Stimulated activated CD8-positive, alpha-beta memory T cell treated with anti-CD3 and anti-CD28 coated beads, Interleukin-7, amount 100 ng/mL, for 4 hours (primary cell): Measurements from ENCODE around the gene ICOSLG.
"Not testable (repeated sequence)": the region's sequence is repeated elsewhere in the genome, so short reads cannot be mapped to it uniquely, and the experiment has no call there.

Source experiments
- DNase-seq, 2 donors: peaks; one replicate each; pipeline ENCODE4 v3.0.0-alpha.2; 2020; ENCODE audit warnings: low read depth in 2 of 2

Gene ICOSLG

DNA sequence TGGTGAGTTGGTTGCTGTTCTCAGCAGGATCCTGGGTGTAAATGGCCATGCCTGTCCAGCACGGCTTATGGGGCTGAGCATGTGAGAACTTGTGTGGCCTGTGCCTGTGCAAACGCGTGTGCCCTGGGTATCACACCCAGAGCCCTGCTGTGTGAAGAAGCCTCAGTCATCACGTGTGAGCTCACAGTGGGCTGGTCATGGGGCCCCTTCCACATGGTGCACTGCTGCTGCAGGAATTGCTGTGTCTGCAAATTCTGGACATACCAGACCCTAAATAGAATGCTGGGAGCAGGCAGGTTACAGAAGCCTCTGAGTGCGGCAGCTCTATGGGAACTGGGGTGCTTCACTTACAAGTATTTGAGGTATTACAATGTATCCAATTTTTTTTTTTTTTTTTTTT is 17.4 kb downstream of the ICOSLG start:
- not testable (repeated sequence) for DNase-seq

DNA sequence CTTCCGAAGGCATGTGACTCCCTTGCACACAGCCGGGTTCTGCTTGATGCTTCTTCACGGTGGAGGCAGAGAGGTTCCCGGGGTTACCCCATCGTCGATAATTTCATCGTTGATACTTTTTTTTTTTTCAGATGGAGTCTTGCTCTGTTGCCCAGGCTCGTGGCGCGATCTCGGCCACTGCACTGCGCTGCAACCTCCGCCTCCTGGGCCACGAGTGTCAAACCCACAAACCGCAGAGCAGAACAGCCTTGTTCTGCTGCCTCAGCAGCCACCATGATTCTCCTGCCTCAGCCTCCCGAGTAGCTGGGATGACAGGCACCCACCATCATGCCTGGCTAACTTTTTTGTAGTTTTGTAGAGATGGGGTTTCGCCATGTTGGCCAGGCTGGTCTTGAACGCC is 20.1 kb downstream of the ICOSLG start:
- DNase-seq, result not testable (repeated sequence)

DNA sequence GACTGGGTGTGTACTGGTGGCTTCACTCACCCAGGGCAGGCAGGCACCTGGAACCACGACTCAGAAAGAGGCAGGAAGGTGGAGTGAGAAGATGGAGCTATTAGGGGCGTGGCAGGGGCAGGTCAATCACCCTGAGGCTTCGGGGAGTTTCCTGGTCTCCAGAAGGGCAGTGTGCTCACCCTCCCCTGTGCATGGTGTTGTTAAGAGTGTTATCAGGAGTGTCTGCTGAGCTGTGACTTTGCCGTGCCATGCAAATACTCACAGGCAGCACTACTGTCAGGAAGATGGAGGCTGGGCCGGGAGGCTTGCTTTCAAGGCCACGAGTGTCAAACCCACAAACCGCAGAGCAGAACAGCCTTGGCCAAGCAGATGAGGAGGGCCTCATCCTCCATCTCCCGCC is 22.3 kb downstream of the ICOSLG start:
- DNase-seq, result not testable (repeated sequence)

DNA sequence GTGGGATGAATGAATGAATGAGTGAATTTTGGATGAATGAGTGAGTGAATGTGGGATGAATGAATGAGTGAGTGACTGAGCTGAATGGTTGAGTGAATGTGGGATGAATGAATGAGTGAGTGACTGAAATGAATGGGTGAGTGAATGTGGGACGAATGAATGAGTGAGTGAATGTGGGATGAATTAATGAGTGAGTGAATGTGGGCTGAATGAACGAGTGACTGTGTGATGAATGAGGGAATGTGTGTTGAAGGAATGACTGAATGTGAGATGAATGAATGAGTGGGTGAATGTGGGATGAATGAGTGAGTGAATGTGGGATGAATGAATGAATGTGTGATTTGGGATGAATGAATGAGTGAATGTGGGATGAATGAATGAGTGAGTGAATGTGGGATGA is 28.8 kb downstream of the ICOSLG start:
- not testable (repeated sequence) for DNase-seq

DNA sequence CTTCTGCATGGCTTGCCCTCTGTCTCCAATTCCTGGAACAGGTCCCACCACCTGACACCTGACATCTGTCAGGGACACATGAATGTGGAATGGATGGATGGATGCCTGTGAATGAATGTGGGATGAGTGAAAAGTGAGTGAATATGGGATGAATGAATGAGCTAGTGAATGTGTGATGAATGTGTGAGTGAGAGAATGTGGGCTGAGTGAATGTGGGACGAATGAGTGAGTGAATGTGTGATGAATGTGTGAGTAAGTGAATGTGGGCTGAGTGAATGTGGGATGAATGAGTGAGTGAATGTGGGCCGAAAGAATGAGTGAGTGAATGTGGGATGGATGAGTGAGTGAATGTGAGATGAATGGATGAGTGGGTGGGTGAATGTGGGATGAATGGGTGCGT is 29.2 kb downstream of the ICOSLG start:
- DNase-seq, result not testable (repeated sequence)

DNA sequence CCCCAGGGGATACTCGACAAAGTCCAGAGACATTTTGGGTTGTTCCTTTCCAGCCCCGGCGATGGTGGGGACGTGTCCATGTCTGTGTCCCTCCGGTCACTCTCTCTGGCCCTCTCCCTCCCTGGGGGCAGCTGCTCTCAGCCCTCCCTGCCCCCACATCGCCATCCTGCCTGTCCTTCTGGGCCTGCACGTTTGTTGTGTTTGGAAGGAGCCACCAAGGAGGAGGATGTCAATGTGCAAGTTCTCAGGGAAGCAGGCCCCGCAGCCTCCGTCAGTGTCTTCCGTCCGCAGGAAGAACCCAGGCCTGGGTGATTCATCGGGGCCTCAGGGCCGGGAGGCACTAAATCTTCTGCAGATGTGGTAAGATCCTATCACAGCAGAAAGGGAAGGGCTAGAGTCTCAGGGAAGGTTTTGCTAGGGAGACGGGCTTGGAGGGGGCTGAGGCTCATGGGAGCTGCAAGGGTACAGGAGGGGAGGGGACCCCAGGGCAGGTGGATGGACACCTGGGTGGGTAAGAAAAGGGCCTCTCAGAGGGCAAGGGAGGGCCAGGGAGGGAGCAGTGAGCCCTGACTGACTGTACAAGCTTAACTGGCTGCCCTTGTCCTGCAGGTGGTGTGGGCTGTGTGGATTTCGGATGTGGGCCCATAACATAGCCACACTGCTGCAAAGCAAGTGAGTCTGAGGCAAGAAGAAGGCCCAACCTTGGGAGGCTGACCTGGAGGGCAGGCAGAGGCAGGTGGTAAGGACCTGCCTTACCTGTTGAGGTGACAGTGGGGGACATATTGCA is 32.7 kb downstream of the ICOSLG start:
- not testable (repeated sequence) for DNase-seq

DNA sequence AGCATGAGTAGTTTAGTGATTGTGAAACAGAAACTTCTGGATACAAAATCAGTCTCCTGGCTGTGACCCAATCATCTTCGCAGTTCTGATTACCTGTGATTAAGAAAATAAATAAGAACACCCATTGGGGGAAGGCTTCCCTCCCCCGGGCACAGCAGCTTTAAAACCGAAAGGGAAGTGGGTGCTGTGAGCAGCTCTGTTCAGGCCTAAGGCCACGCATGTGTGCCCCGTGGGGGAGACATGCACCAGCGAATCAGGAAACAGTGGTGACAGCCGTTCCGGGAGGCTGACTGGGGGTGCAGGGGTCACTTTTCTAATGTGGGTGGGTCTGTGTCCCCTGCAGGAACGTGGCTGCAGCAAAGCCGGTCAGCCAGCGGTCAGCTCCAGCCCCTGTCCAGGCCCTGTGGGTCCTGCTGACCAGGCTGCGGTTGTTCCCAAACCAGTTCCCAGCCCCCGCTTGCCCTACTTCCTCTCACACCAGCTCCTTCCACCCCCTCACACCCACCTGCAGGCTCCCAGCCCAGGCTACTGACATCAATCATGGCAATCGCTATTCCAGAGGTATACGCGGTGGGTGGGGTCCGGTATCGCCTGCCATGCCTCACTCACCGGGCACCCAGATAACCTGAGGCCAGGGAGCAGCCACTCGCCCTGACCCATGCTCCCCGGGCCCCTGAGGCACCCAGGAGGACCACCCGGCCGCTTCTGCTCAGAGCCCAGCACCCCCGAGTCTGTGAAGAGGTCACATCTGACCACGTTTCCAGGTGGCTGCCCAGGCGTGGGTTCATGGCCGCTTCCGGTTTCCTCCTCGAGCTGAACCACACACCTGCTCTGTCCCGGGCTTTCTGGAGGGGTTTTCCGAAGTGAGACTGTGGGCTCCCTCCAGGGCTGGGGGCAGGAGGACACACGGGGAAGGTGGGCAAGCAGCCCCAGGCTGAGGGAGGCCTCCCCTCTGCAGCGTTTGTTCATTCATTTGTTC is 33.8 kb downstream of the ICOSLG start:
- DNase-seq, result not testable (repeated sequence)

DNA sequence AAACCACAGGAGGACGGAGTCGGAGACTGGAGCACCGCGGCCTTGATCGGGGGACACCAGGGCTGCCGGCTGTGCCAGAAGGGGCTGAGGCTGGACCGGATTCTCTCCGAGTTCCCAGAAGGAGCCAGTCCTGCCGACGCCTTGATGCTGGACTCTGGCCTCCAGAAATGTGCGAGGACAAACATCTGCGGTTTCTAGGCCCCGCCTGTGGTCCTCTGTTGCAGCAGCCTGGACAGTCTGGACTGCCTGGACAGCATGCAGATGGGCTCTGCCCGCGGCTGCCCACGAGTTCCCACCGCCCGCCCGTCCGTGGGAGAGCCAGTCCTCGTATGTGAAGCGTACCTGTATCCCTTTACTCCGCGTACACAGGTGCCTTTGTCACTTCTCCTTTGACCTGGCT is 34.6 kb downstream of the ICOSLG start:
- not testable (repeated sequence) for DNase-seq

DNA sequence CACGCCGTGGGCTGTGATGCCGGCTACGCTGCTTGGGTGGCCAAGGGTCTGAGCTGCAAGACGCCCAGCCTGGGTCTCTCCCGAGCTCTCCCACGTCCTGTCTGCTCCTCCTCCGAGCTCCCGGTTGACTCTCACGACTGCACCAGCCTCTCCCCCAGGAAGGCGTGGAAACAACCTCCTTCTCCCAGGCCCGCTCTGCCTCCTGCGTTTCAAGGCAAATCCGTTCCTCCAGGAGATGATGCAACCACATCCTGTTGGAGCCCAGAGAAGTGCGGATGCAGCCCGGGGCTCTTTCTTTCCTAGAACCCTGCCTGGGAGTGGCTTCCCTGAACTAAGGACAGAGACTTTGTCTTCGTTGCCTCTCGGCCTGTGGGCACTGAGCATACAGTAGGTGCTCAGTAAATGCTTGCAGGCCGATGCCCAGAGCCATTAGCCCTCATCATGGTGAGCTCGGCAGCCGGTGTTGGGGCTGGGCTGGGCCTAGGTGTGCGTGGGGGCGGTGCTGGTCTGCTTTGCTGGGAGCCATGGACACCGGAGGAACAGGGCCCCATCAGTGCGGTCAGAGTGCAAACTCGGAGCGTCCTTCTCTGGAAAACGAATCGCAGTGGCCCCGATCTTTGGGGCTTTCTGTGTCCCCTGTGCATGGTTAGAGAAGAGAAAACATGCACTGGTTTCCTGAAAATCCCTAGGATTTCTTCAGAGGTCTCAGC is 38.0 kb downstream of the ICOSLG start:
- not testable (repeated sequence) for DNase-seq

DNA sequence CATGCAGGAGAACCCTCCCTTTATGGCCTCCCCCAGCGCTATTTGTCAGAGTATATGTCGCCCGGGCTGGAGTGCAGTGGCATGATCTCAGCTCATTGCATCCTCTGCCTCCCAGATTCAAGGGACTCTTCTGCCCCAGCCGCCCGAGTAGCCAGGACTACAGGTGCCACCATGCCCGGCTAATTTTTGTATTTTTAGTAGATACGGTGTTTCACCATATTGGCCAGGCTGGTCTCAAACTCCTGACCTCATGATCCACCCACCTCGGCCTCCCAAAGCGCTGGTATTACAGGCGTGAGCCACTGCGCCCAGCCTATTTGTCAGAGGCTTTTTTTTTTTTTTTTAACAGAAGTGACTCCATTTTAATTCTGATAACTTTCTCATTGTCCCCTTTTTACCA is 40.7 kb downstream of the ICOSLG start:
- DNase-seq, result not testable (repeated sequence)

DNA sequence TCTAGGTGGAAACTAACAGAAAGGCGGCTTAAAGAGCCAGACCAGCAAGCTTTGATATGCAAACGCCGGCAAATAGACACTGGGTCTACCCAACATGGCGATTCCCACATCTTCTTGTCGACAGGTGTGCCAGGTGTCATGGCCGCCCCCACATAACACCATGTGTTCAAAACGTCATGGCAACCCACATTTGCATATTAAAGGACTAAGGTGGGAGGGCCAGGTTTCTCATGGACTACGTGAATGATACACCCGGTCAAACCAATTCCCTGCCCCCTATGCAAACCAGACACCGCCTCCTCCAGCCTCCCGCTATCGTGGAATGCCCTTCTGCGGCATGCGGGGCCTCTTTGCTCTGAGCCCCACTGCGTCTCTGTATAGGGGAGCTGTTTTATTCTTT is 41.3 kb downstream of the ICOSLG start:
- no peak for DNase-seq

DNA sequence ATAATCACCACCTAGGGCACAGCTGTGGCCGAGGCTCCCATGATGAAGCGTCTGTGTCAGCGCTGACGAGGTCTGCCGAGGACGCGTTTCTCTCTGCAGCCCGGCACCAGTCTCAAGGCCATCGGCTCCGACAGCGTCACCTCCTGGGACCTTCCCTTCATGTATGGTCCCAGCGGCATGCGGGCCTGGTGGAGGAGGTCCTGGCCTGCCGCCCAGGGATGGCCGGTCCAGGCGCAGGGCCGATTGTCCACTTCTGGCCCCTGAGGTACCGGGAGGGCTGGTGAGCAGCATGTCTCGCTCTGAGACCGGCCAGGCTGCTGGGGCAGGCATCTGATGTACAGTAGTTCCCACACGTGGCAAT is 43.6 kb downstream of the ICOSLG start:
- not testable (repeated sequence) for DNase-seq

DNA sequence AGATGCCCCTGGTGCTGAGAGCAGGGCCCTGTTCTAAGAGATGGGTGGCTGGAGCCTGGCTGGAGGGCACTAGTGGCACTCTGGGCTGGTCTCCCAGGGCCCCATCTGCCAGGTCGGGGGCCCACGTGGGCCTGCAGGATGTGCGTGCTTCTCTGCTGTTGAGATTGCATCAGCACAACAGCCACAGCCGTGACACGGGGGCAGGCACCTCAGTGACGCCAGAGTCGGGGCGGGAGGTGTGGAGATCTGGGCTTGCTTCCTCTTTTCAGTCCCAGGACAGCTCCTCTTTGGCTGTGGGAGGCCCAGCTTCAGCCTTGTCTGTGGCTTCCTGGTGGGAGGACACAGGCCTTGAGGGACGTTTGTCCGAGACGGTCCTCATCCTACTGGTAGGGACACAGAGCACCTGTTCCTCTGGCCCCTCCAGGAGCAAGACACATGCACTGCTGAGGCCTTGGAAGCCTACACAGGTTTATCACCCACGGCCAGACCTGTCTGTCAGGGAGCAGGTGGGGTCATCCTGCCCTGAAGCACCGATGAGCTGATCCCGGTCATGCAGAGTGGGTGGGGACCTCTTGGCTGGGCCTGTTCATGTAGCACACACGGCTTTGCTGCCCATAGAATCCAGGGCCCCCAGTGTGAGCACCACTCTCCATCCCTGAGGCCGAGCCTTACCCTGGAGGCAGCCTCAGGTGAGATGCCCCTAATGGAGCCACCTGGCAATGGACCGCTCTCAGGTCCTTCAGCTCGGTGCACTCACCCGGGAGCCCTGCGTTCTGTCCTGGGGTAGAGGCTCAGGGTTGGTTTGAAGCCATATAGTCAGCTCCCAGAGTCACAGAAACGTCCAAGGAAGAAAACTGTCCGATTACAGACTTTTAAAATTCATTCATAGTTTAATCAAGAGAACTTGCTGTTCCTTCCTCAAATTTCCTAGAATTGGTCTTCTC is 44.3 kb downstream of the ICOSLG start:
- DNase-seq, result peak in 1 of 2 donors; percentile 58

DNA sequence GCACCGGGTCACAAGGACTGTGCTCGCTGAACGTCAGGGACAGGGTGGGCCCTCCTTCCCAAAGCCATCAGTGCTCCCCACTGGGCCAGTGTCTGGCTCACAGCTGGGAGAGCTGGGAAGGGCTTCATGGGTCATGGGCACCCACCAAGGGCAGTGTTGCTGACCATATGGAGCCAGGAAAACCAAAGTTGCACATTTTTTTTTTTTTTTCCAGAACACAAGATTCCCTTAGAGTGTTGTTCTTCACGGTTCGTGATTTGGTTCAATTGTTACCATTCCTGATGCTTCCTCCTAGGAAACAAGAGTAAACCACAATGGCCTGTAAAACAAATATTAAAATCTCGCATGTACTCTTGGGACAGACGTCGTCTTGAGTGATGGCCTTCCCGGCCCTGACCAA is 45.9 kb downstream of the ICOSLG start:
- DNase-seq, result not testable (repeated sequence)

DNA sequence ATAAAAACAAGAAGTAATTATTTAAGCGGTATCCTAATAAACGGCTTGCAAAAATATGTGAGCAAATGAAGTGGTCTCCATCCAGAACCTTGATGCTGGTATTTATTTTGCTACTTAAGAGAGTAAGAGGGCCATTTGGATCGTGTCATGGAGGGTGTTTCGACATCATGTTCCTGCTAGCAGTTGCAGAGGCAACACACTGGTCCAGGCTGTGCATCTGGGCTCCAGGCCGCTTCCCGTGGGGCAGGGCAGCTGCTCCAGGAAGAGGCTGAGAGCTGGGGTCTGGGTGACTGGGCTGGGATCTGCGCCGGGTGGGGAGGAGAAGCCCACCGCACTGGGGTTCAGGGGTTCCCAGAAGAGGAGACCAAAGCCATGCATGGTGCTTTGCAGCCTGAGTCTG is 46.3 kb downstream of the ICOSLG start:
- DNase-seq, result not testable (repeated sequence)

DNA sequence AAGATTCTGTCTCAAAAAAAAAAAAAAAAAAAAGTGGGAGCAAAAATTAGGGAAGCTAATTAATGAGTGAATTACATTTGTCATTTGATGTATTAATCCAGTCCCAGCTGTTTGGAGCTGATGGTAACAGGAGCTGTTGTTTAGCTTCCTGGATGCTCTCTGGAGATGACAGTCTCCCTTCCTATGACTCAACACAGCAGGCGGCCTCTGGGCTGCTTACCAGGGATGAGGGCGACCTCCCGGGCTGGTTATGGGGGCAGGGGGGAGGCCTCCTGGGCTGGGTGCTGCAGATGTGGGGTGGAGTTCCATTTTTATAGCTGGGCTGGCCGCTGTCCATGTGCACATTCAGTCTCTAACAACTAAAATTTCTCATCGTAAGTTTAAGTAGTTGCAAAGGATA is 47.6 kb downstream of the ICOSLG start:
- DNase-seq, result not testable (repeated sequence)

DNA sequence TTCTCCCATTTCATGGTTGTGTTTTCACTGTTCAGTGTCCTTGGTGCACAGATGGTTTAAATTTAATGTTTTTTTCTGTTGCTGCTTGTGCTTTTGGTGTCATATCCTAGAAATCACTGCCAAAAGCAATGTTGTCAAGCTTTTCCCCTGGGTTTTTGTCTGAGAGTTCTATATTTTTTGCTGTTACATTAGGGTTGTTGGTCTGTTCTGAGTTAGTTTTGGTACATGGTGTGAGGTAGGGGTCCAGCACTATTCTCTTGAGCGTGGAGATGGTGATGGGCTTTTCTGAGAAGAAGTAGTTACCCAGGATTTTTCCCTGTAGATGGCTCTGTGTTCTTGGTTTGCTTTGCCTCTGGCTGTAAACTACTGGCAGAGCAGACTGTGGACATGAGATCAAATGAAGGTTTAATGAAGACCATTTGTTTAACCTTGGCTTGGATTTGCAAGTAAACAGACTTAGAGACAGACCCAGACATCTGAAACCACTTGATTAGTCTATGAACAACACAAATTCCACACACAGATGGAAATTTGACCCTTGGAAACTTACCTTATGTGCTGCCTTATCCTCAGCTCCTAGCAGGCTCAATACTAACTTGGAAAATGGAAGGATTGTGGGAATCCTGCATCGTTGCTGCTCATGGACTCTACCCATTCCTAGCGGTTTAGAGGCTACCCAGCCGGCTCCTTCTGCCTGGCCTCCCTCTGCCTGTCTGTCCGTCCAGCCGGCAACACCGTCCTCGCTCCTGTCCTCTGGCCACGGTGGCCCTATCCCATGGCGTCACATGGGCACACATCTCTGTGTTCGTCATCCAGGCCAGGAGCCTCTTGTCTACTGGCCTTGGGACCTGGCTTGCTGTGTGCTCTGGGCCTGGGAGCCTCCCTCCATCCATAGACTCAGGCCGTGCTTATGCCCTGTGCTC is 50.1 kb downstream of the ICOSLG start:
- DNase-seq, result not testable (repeated sequence)

DNA sequence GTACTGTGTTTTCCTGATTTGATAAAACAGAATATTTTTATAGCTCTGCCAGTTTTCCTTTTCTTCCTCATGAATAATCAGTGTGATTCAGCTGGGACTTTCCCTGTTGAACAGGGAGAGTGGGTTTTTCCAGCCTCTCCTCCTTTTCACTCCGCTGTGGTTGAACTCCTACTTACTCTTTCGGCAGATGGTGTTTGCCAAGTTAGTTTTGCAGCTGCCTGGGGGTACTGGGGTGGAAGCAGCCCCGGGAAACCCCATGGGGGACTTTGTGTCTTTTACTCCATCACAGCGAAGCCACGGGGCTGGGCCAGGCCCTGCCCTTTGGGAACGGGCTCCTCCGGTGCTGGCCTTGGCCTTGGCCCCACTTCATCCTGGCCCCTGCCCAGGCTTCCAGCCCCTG is 55.9 kb downstream of the ICOSLG start:
- not testable (repeated sequence) for DNase-seq

DNA sequence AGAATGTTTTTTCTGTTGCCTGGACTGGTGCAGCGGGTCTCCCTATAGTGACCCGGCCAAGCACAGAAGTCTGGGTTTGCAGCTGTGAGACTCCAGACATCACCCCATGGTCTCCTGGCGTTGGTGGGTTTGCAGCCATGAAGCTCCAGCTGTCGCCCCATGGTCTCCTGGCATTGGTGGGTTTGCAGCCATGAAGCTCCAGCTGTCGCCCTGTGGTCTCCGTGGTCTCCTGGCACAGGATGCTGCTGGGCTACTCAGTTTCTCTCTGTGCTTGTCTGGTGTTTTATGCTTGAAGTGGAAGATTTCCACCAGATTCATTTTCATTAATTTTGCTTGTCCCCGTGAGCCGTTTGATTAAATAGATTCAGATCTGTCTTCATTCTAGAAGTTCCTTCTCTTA is 58.5 kb downstream of the ICOSLG start:
- not testable (repeated sequence) for DNase-seq

DNA sequence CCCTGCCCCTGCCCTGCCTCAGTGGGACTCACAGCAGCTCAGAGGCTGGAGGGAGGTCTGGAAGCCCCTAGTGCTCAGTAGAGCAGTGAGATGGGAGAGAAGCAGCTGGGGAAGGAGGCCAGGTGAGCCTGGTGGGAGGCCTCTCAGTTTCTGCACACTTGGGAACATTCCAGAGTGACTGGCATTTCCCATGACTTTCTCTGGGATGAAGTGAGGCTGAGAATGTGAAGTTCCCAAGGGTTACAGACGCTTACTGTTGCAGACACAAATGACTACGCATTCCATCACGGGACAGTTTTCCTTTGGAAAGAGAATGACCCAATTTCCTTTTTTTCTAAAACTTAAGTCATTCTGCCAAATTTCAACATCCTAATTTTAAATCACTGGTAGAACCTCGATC is 59.2 kb downstream of the ICOSLG start:
- DNase-seq, result not testable (repeated sequence)
